Panc1 (cell line): ENCODE results near the gene CD1E. TPM values are rescaled to one million over a fixed set of nuclear protein-coding genes. Genes with fewer than 3 reads are reported as not detected.

Experiments used
- ATAC-seq: fragments of 200-7000 bp; cut with Tn5 transposase; 2 replicates; pipeline ENCODE4 v1.9.1; 2020; ENCODE audit warnings: mild to moderate bottlenecking, moderate library complexity
- BruUV-seq: library from RNA; stranded (reverse); fragments of 400-500 nt; replicated peaks from 2 replicates; lab custom pipeline; 2021; lab: Mats Ljungman, UMichigan
- CTCF ChIA-PET: fragments of 300-600 bp; sonication (Branson Sonifier 250); formaldehyde crosslinking; loops from one replicate; lab custom pipeline; 2022; ENCODE audit warnings: antibody characterized with exemption; lab: Charles Lee
- POLR2A ChIA-PET: fragments of 300-600 bp; sonication (Branson Sonifier 250); formaldehyde crosslinking; loops from one replicate; lab custom pipeline; 2022; ENCODE audit warnings: antibody characterized with exemption; lab: Charles Lee
- DNase-seq: peaks from one replicate; pipeline ENCODE4 v3.0.0-alpha.2; 2010; ENCODE audit warnings: low read depth, low spot score
- H3K27ac ChIP-seq: 2 replicates; pipeline ENCODE4 v1.5.1; 2011; ENCODE audit warnings: mild to moderate bottlenecking, low read length, inconsistent platforms
- H3K27me3 ChIP-seq: fragments of 200-500 bp; sonication (Bioruptor generic); 2 replicates; pipeline ENCODE4 v1.6.0; 2014; ENCODE audit warnings: low read length, inconsistent platforms; ENCODE audit not compliant: control insufficient read depth, insufficient read depth
- H3K36me3 ChIP-seq: fragments of 200-500 bp; sonication (Bioruptor generic); 2 replicates; pipeline ENCODE4 v1.5.1; 2014; ENCODE audit warnings: inconsistent platforms, mild to moderate bottlenecking, low read length, moderate library complexity; ENCODE audit not compliant: control insufficient read depth, insufficient read depth
- H3K4me1 ChIP-seq: 2 replicates; pipeline ENCODE4 v1.5.1; 2011; ENCODE audit warnings: inconsistent platforms, mild to moderate bottlenecking, low read length, moderate library complexity; ENCODE audit not compliant: control insufficient read depth, insufficient read depth
- H3K4me3 ChIP-seq, 2 experiments: 2 replicates each; pipeline ENCODE4 v1.5.1; 2011 to 2012; ENCODE audit warnings: low read depth in 2 of 2, low read length in 2 of 2, mild to moderate bottlenecking in 2 of 2, inconsistent platforms in 1 of 2, moderate library complexity in 1 of 2
- H3K9me3 ChIP-seq: fragments of 200-500 bp; sonication (Bioruptor generic); 2 replicates; pipeline ENCODE4 v1.5.1; 2014; ENCODE audit warnings: low read depth, mild to moderate bottlenecking, inconsistent platforms, low read length, moderate library complexity; ENCODE audit not compliant: control insufficient read depth, insufficient read depth
- POLR2AphosphoS5 ChIP-seq: IDR thresholded peaks from 2 replicates; pipeline ENCODE4 v1.6.1; 2012; ENCODE audit warnings: mild to moderate bottlenecking, low read depth, low read length, moderate library complexity
- SIN3A ChIP-seq: IDR thresholded peaks from 2 replicates; pipeline ENCODE4 v1.6.1; 2012; ENCODE audit warnings: low read depth, mild to moderate bottlenecking, low read length, moderate library complexity, borderline replicate concordance; ENCODE audit not compliant: insufficient read depth
- TCF7L2 ChIP-seq: IDR thresholded peaks from 2 replicates; pipeline ENCODE4 v1.6.1; 2011; ENCODE audit warnings: mild to moderate bottlenecking, low read depth, low read length, inconsistent platforms
- in situ Hi-C: cut with HindIII; loops from 2 replicates; pipeline ENCODE4 v1.10.0; 2016; ENCODE audit warnings: low sequenced_read_pairs, low pct_unique_long_range_greater_than_20kb
- intact Hi-C: fragments of 100-400 bp; cut with micrococcal nuclease; formaldehyde crosslinking; loops from one replicate; pipeline ENCODE4 v1.10.0; 2022; ENCODE audit not compliant: unreplicated experiment
- total RNA-seq: library from RNA; stranded (reverse); gene quantifications from one replicate; pipeline ENCODE4 v1.2.1, GENCODE V29; 2021; ENCODE audit not compliant: unreplicated experiment
- TF ChIP-seq, protein P1 (sequence below): fragments of 450-650 bp; IDR thresholded peaks from 2 replicates; pipeline ENCODE4 v1.5.1; 2017; ENCODE audit warnings: mild to moderate bottlenecking
- TF ChIP-seq, protein P2 (sequence below), 2 experiments: IDR thresholded peaks; 2 replicates each; pipeline ENCODE4 v1.6.1; 2011 to 2012; ENCODE audit warnings: low read depth in 2 of 2, control low read depth in 1 of 2, low read length in 1 of 2, mild to moderate bottlenecking in 1 of 2, moderate library complexity in 1 of 2; ENCODE audit not compliant: insufficient read depth in 1 of 2

Gene CD1E
- total RNA-seq, 1 experiment from 2014 or later = not detected

DNA sequence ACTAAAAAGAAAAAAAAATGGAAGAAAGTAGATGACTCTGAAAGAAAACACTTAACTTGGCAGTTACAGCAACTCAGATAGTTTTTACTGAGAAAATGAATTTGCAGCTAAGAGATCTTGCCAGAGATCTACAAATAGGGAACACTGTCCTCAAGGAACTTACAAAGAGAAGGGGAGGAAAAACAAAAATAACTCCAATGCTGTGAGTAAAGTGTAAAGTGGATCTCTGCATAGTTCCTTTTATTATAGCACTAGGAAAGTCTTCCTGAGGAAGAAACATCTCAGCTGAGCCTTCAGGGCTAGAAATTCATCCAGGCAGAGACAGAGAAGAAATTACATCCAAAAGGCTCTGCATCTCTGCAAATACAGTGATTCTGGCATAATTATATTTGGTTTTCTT is 26.2 kb upstream of the CD1E start:
- Histone ChIP-seq H3K27ac (no peak overlapping the region), H3K9me3 (no peaks in the 10 kb centered on the region), H3K4me1 (no peaks in the 10 kb centered on the region), H3K4me3 (no peak overlapping the region), H3K27me3 (no peaks in the 10 kb centered on the region), H3K36me3 (no peaks in the 10 kb centered on the region)
- in situ Hi-C loops = no loop called here
- POLR2A ChIA-PET = no interaction called here
- TF ChIP-seq, protein P1, sequence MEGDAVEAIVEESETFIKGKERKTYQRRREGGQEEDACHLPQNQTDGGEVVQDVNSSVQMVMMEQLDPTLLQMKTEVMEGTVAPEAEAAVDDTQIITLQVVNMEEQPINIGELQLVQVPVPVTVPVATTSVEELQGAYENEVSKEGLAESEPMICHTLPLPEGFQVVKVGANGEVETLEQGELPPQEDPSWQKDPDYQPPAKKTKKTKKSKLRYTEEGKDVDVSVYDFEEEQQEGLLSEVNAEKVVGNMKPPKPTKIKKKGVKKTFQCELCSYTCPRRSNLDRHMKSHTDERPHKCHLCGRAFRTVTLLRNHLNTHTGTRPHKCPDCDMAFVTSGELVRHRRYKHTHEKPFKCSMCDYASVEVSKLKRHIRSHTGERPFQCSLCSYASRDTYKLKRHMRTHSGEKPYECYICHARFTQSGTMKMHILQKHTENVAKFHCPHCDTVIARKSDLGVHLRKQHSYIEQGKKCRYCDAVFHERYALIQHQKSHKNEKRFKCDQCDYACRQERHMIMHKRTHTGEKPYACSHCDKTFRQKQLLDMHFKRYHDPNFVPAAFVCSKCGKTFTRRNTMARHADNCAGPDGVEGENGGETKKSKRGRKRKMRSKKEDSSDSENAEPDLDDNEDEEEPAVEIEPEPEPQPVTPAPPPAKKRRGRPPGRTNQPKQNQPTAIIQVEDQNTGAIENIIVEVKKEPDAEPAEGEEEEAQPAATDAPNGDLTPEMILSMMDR = no peak
- TF ChIP-seq TCF7L2 (no peak), POLR2AphosphoS5 (no peak), SIN3A (no peak)
- TF ChIP-seq, protein P2, sequence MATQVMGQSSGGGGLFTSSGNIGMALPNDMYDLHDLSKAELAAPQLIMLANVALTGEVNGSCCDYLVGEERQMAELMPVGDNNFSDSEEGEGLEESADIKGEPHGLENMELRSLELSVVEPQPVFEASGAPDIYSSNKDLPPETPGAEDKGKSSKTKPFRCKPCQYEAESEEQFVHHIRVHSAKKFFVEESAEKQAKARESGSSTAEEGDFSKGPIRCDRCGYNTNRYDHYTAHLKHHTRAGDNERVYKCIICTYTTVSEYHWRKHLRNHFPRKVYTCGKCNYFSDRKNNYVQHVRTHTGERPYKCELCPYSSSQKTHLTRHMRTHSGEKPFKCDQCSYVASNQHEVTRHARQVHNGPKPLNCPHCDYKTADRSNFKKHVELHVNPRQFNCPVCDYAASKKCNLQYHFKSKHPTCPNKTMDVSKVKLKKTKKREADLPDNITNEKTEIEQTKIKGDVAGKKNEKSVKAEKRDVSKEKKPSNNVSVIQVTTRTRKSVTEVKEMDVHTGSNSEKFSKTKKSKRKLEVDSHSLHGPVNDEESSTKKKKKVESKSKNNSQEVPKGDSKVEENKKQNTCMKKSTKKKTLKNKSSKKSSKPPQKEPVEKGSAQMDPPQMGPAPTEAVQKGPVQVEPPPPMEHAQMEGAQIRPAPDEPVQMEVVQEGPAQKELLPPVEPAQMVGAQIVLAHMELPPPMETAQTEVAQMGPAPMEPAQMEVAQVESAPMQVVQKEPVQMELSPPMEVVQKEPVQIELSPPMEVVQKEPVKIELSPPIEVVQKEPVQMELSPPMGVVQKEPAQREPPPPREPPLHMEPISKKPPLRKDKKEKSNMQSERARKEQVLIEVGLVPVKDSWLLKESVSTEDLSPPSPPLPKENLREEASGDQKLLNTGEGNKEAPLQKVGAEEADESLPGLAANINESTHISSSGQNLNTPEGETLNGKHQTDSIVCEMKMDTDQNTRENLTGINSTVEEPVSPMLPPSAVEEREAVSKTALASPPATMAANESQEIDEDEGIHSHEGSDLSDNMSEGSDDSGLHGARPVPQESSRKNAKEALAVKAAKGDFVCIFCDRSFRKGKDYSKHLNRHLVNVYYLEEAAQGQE (IDR thresholded peaks at IDR 0.05; ENCODE audit: insufficient read depth in 1 of 2, low read depth in 2 of 2, low read length in 1 of 2) = no peak
- CTCF ChIA-PET = no interaction called here
- intact Hi-C loops = loop anchor here (10.0 kb wide), 1 partner anchor 123 kb away; no protein-coding TSS in a partner anchor
- DNase-seq (no peak), ATAC-seq (no peak)
- no TSS peak for BruUV-seq

DNA sequence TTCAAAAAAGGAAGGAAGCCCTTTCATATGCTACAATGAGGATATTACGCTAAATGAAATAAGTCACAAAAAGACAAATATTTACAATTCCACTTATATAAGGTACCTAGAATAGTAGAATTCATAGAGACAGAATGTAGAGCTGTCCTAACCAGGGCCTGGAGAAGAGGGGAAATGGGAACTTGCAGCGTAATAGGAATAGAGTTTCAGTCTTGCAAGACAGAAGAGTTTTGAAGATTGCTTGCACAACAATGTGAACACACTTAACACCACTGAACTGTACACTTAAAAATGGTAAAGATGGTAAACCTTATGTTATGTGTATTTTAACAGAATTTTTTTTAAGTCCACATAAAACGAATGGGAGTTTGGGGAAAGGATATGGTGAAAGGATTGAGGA is 25.3 kb upstream of the CD1E start:
- no peak for DNase-seq
- in situ Hi-C loops = no loop called here
- Histone ChIP-seq H3K36me3 (no peaks in the 10 kb centered on the region), H3K9me3 (no peaks in the 10 kb centered on the region), H3K27me3 (no peaks in the 10 kb centered on the region), H3K27ac (no peak overlapping the region), H3K4me3 (no peak overlapping the region), H3K4me1 (no peaks in the 10 kb centered on the region)
- ChIA-PET CTCF (no interaction called here), POLR2A (no interaction called here)
- ATAC-seq = no peak
- no TSS peak for BruUV-seq
- TF ChIP-seq TCF7L2 (no peak), SIN3A (no peak)
- TF ChIP-seq, protein P2 (IDR thresholded peaks at IDR 0.05; ENCODE audit: insufficient read depth in 1 of 2, low read depth in 2 of 2, low read length in 1 of 2) = no peak
- TF ChIP-seq, protein P1 = no peak
- intact Hi-C loops = loop anchor here (10.0 kb wide), 1 partner anchor 124 kb away; no protein-coding TSS in a partner anchor
